HG03565 (cell line): ENCODE data around the gene CHST8.

Experiments
- ATAC-seq: cut with Tn5 transposase; IDR thresholded peaks from one replicate; pipeline ENCODE4 v1.9.1; 2021; ENCODE audit warnings: mild to moderate bottlenecking, moderate library complexity; ENCODE audit not compliant: unreplicated experiment

The CHST8 gene

DNA sequence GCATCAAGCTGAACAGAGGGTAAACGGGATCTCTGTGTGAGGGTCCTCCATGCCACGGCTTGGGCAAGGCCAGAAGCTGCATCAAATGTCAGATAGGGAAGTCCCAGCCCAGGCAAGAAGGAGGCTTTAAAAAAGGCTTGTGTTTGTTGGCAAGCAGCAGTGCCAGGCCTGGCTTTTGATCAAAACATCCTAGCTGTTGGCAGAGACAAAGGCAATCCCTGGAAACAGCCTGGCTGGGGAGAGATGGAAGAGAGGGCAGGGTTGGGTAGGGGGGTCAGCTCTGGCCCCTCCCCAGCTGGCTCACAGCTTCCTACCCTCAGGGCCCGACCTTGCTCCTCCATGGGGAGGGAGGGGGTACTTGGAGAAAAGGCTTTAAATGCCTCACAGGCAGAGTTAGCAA is 113.2 kb downstream of the CHST8 start:
- ATAC-seq = no peak

DNA sequence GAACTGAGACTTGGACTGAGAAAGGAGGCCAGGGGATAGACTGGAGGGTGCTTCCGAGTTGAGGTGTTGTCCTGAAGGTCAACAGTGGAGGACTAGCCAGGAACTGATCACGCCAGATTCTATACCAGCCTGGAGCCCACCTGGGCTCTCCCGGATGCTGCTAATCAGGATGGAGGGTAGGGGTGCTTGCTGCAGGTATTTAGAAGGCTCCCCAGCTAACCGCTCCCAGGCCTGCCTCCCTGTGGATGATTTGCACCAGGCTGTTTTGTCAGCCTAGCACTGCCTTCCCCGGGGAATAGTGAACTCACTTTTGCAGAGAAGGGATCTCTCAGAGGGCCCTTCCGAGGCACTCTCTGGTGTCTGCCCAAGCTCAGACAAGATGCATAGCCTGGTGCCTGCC is 114.4 kb downstream of the CHST8 start:
- no peak for ATAC-seq

DNA sequence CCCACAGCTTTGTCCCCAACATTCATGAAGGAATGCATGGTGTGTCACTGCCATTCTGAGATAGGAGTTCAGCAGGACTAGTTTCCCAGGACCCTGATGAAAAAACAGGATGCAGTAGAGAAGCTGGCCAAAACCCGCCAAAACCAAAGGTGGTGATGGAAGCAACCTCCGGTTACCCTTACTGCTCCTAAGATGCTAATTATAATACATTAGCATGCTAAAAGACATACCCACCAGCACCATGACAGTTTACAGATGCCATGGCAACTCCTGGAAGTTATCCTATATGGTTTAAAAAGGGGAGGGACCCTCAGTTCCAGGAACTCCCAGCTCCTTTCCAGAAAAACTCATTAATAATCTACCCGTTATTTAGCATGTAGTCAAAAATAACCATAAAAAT is 115.0 kb downstream of the CHST8 start:
- no peak for ATAC-seq

DNA sequence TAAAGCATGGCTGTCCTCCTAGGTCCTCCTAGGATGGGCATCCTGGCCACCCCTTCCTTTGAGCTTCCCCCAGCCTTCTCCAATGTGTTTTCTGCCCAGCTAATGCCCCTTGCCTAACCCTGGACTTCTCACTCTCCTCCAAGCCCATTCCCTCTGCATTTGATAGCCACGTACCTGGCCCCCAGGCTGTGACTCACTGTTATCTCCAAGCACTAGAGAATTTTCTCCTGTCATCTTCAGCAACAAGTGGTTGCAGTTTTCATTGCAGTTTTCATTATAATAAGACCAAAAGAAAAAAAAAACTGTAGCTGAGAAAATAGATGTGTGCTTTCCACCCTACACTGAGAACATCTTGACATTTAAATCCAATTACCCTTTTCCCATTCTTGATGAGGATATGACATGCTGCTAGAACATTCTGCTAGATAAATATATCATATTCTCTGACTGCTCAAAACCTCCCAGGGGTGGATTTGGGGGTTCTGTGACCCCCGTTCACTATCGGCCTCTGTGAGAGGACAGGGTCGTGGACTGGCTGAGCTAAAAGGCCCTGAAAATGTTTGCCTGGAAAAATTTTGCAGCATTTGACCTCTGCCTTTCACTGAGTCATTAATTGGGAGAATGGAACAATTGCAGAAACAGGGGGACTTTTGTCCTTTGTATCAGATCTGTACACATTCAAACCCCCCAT is 116.1 kb downstream of the CHST8 start:
- ATAC-seq = no peak

DNA sequence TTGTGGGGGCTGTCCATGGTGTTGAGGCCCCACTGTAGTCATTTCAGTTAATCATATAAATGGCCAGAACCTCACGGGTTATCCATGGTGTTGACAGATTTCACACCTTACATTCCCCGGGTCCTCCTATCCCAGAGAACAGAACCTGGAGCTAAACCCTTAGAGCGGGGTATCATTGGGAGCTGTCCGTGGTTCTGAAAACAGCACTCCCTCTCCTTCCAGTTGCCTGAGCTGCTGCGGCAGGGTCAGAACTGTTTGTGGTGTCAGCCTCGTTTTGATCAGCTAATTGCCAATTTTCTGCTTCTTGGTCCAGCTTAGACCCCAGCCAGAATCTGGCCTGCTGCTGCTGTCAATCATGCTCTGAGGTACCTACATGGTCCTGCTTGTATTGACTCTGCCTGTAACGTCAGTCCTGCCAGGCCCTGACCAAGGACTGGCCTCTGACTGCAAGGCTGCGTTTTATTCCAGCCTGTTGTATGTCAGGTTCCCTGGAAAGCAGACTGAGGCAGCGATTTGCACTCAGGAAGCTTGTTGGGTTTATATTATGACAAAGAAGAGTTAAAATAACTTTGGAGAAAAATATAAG is 119.2 kb downstream of the CHST8 start:
- no peak for ATAC-seq

DNA sequence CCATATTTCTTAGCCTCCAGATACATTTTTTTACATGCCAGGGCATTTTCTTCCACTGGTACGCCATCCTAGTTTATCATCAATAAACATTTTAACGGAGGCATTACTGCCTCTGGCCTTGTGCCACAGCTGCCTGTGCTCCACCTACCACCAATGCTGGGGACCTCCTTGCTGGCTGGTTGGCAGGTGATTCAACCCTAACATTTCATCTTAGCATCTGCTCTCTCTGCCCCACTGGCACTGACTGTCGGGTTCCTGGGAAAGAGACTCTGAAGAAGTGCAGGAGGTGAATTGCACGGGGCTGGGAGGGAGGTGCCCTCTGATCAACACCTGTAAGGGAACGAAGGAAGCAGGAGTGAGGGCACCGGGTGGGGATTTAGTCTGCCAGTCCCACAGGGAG is 123.5 kb downstream of the CHST8 start:
- ATAC-seq = no peak

DNA sequence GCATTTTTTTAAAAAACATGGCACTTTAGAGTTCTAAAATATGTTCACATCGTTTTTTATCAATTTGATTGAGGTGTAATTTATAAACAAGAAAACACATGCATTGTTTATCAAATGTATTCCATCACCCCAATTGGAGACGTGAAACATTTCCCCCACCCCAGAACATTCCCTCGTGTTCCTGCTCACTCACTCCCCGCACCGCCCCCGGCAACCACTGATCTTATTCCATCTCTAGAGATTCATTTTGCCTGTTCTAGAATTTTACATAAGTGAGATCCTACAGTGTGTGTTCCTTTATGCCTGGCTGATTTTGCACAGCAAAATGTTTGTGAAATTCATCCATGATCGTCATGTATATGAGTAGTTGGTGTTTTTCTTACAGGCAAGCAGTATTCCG is 124.4 kb downstream of the CHST8 start:
- no peak for ATAC-seq

DNA sequence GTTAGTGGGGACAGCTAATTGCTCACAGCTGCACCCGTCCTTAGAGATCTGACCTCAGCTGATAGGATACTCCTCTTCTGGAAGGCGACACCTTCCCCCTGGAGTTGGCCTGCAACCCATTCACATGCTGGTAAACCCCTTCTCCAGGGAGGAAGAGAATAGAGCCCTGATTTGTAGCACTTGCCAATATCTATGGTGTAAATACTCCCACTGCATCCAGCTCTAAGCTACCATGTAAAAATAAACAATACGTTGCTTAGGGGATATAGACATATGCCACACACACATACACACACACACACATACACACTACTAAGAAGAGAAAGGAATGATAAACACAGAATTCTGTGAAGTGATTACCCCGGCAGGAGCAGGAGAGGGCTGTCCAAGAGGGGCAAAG is 125.5 kb downstream of the CHST8 start:
- ATAC-seq = no peak

DNA sequence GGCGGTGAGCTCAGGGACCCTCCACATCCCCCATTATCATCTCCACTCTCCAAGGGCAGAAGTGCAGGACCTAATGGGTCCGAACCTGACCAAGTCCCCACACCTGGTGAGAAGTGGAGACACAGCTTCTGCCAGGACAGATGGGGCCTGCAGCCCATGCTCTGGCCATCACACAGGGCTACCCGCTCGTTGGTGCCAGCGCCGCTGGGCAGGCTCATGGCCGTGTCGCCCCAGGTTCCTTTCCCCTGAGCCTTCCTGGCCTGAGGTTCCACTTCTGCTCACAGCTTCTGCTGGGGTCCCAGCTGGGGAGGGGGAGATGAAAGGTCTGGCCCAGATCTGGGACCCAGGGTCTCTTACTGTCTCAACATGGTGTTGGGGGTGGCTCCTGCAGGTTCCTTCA is 126.5 kb downstream of the CHST8 start:
- no peak for ATAC-seq

DNA sequence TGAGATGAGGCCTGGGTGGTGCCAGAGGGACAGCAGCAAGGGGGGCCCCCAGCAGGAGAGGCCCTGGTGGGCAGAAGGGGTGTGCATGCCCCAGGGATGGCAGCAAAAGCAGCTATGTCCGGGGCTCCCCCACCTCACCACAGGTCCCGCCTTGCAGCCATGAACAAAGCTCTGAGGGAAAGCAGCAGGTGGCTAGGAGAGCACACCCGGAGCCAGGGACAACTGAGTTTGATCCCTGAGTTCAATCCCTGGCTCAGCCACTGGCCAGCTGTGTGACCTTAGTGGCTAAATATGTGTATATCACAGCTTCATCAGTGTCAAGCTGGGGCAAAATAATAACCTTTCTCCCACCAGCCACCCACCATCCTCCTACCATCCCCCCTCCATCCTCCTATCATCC is 127.3 kb downstream of the CHST8 start:
- ATAC-seq = no peak

DNA sequence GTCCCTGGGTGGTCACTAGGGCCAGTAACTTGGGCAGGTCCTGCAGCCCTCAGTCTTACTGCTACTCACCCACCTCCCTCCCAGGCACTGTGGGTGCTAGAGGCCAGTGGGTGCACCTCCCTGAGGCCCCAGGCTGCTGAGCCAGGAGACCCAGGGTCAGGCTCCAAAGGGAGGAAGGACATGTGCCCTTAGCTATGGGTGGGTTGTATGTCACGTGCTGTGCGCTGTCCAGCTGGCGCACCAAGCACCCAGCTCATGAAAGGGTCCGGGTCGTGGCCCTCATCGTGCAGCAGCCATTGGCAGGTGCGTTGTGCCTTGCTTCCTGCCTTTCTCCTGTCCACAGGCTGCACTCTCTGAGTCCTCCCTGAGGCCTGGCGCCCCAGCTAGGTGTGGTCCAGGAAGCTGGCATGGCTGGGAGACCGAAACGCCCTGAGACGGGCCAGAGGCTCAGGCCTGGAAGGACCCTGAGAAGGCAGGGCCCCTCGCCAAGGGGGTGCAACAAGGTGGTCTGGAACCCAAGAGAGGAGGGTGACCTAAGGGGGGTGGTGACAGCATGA is 127.9 kb downstream of the CHST8 start:
- ATAC-seq = no peak

DNA sequence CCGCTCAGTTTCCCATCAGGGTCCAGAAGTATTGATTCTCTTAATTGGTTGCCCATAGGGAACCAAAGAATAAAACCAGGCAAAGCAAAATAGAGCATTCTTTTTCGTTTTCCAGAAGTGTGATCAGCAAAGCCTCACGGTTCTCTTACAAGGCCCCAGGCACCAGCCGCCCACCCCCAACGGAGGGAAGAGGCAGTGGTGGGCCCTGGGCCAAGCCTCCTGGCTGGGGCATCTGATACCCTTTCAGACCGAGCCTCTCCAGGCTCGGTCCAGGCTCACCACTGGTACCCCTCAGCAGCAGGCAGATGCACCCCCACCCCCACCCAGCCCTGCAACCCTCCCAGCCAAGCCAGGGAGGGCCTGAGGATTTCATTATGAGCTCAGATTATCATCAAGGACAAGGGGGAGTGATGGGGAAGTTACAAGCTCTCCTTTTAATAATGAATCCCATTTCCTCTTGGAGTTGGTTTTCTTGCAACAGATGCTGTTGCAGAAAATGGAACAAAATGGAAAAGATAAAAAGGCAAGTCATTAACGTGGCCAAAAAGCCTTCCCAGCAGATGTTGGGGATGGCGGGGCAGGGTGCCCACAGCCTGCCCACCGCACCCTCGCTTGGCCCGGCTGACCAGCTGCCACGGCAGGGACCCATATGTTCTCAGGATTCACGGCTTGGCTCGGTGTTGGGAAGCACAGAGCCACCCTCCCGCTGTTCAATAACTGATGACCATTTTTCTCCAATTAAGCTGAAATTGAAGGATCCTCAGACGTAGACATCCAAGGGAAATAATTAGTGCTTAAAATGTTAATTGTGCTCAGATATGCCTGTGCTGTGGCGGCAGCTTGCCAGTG is 129.1 kb downstream of the CHST8 start:
- no peak for ATAC-seq

DNA sequence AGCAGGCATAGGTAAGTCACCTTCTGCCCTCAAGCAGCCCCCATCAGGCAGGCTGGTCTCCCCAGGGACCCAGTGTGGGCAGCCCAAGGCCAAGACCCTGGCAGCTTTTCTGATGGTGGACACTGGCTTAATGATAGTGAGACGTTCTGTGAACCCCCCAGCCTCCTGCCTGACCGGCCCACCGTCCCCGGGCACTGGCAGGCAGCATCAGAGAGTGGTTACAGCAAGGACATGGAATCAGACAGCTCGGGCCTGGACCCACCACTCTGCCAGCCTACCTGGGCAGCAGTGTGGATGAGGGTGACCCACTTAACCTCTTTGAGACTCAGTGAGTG is 129.7 kb downstream of the CHST8 start:
- ATAC-seq = no peak

DNA sequence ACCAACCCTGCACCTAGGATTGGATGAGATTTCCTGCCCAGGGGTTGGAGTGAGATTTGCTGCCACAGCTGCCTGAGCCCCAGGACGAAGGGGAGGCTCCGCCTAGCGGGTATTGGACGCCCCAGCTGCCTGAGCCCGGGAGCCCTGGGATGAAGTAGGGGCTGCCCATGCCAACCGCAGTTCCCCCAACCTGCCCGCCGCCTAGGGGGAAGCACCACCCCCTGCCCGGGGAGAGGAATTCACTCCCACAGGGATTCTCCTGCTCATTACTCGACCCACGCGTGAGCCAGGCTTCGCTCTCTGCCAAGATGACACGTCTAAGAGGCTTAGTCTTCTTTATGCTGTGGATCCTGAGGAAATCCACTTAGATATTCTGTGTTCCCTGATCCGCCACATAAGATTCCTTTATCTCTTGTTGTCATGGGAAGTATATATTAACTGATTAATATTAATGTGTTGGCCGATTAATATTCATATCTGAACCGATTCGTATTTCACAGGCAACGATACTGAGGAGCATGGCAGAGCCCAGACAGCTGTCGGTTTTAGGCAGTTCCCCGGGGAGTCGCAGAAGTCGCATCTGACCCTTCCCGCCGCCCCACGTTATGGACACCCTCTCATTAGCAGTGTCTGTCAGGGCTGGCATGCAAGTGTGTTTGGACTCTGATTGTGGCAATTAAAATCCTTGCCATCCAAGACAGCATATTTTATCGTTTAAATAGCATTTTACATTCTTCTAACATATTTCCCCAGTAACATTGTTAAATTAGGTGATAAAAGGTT is 130.5 kb downstream of the CHST8 start:
- ATAC-seq = no peak

DNA sequence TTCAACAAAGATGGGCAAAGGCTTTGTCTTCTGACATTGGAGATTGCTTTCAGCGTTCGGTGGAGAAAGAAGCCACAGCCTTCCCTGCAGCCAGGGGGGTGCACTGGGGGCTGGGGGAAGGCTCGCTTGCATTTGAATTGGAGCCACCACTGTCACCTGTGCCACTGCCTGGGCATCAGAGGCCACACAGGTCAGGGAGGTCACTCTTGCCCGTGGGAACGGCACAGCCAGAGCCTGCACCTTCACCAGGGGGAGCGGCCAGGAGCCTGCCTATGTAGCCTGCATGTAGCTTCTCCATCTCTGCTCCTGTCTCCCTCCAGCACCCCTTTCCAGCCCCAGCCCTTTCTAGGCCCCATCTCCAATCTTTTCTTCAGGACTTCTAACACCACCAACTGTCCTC is 131.2 kb downstream of the CHST8 start:
- no peak for ATAC-seq

DNA sequence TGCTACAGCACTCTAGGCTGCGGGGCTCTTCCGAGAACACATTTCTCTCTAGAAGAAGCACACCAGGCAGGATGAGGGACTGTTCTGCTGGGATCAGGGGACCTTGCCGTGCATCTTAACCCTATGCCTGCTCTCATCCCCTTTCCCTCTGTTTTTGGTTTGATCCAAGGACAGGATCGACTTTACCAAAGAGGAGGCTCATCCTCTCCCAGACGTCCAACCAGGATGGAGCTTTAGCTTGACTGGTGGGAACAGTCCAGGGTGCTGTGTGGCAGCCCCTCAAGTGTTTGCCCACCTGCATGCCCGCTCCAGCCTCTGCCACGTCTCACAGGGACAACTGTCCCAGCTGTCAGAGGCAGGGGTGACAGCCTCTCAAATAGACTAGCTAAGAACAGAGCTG is 132.6 kb downstream of the CHST8 start:
- no peak for ATAC-seq

DNA sequence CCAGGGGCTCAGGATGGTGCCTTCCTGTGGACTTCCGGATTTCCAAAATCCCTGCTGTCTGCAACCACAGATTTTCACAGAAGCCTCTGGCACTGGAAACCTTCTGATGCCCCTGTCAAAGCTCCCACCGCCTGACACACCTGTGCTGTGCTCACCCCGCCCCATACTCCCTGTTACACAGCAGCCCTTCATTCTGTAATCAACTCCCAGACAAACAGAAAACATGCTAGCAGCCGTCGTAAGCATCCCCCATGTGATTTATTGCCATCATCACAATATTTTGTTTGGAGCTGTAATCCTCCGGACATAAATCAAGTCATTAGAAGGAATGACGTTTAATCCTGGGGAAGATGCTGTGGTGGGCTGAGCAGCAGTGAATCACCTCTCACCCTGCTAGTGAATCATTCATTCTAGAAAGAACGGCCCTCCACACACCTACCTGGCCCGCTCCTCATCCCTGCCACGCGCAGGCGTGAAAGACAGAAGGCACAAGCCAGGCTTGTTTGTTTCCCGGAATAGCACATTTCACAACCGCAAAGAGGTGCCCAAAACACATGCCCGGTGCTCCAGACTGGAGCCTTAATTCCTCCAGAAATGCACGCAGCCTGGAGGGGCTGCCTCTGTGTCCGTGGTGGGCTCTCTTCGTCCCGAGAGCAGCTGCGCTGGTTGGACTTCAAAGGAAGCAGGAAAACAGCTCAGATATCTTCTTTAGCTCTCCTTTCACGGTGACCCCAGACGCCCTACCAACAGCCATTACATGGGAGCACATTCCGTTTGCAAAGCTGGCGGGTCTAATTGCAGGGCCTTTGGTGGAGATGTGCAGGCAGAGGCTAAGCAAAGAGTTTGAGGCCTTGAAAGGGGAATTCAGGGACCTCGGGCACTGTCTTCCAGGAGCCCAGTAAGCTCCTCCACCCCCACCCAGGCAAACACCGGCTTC is 133.6 kb downstream of the CHST8 start:
- ATAC-seq = no peak

DNA sequence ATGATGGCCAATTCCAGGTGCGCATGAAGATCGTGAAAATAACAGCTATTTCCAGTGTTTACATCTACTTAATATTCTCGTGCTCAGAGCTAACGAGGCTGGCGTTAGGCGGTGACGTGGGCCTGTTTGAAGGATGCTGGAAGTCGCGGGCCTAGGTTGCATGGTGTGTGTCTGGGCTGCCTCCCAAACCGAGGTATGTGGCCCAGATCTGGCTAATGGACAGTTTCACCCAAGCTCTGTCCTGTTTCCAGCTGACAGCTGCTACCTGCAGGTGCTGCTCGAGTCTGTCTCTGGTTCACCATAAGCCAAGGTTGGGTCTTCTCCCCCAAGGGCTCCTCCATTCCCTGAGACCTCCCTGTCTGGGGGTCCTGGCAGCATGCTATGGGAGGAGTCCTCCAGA is 134.4 kb downstream of the CHST8 start:
- no peak for ATAC-seq

DNA sequence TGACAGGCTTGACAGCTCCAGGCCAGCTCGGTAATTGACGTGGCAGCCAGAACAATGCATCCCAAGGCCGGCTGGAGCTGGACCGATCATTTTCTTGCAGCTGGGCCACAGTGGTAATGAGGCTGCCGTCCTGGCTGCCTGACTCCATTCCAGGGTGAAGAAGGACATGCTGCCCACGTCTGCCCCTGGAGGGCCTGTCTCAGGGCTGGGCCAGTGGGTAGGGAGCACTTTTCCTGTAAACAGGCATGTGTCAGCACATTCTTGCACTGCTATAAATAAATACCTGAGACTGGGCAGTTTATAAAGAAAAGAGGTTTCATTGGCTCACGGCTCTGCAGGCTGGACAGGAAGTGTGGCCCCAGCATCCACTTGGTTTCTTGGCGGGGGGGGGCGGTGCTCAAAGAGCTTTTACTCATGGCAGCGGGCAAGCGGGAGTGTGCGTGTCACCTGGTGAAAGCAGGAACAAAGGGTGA is 136.8 kb downstream of the CHST8 start:
- ATAC-seq = no peak

DNA sequence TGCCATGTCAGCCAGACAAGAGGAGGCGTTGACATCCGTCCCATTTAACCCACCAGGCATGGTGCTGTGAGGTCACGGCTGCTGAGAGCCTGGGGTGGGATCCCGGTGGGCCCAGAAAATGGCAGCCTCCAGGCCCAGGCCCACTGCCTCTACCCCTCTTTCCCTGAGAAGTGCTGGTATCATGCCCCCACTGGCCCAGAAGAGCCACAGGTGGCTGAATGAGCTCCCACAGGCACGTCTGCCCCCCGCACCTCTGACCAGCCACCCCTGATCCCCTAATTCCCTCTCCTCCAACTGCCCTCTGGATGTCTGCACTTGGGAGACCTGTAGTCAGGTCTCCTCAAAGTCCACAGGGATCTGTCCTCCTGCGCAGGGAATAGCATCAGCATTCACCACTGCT is 137.6 kb downstream of the CHST8 start:
- ATAC-seq = no peak
